Activated T-cell treated with anti-CD3 and anti-CD28 coated beads, Interleukin-2, amount 50 U/mL, for 1 hour (primary cell): ENCODE results near the gene OR51B2.
"Not testable (repeated sequence)": the region's sequence is repeated elsewhere in the genome, so short reads cannot be mapped to it uniquely, and the experiment has no call there.

Experiments used
- DNase-seq: peaks from one replicate; pipeline ENCODE4 v3.0.0-alpha.2; 2020

Gene OR51B2, protein sequence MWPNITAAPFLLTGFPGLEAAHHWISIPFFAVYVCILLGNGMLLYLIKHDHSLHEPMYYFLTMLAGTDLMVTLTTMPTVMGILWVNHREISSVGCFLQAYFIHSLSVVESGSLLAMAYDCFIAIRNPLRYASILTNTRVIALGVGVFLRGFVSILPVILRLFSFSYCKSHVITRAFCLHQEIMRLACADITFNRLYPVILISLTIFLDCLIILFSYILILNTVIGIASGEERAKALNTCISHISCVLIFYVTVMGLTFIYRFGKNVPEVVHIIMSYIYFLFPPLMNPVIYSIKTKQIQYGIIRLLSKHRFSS

DNA sequence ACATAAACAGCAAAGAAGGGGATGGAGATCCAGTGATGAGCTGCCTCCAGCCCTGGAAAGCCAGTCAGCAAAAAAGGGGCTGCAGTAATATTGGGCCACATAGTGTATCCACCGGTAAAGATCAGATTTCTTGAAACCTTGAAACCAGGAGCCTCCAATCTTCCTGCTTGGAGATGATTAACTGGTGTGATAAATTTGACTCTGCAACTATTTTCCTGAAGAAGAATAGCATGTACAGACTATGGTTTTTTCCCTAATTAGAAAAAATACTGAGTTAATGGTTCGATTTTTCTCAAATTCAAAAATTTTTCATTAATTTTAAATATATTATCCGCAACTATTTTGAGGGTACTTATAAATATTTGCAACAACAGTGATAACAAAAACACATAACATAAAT is at the start of gene OR51B2:
Gene OR51B2 (minus strand): TSS at position 101 of the 400 bp plus-strand sequence. CDS start 0 bp downstream, at position 101.
- DNase-seq = no peak

DNA sequence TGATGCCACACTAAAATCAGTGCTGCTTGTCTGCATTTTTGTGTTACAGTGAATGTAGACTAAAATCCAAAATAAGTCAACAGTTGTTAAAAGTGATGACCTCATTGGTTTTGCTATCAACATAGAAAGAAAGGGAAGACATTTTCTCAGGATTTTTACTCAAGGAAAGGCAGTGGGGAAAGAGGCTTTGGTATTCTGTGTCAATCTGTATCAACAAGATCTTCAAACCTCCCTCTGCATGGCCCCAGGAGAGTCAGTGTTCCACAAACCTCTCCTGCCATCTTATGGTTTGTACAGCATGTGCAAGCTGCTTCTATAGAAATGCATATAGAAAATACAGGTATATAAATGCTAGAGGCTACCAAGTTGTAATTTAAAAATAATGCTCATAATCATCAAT is 45.7 kb upstream of the OR51B2 start:
- no peak for DNase-seq

DNA sequence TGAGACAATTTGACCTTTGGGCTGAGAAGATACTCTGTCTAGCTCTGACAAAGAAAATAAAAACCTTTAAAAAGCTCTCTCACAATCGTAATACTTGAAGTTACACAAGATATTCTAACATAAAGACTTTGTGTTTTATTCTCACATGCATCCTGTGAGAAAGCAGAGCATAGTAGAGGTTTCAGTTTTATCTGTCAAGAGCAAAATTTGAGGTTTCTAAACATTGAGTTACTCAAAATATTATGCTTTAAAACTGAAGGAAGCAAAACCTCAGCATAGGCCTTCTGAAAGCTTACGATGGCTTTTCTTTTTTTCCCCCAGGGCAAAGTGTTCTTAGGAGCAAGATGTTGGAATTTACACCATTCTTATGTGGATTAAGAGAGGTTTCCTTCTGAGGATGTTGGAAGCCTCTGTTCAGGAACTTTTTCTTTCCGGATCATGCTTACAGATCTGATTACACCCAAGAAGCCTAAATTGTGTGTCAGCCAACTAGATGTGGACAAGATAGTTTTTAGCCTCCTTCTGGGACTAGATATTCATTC is 44.5 kb upstream of the OR51B2 start:
- DNase-seq = no peak

DNA sequence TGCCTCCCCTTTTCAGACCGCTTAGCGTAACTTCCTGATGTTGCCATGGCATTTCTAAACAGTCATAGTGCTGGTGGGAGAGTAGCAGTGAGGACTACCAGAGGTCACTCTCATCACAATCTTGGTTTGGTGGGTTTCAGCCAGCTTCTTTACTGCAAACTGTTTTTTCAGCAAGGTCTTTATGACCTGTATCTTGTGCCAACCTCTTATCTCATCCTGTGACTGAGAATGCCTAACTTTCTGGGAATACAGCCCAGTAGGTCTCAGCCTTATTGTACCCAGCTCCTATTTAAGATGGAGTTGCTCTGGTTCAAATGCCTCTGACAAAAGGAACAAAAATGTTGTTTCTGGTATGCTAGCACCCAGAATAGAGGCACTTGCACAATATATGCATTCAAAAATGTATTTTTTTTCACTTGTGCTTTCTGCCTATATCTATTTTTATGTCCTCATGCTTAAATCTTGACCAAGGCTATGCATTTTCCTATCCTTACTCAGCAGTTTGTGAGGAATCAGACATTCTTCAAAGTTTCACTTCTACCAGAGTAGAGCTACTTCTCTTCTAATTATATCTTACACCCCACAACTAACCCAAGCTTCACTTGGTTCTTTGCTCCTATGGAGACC is 43.5 kb upstream of the OR51B2 start:
- DNase-seq = no peak

DNA sequence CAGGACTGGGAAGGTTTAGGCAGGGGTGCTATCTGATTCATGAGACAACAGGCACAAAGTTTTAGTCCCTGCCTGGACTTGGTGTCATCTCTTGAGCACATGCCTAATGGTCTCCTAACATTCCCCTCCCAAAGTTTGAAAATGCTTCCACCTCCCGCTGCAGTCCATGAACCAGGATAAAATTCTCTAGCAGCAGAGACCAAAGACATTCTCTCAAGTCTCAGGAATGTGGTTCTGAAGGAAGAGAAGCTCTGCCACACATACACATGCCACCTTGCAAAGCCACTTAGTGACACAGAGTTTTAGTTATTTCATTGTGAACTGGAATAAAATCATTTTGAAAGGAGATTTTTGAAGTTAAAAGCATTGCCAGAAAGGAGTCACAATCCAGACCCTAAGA is 42.8 kb upstream of the OR51B2 start:
- no peak for DNase-seq

DNA sequence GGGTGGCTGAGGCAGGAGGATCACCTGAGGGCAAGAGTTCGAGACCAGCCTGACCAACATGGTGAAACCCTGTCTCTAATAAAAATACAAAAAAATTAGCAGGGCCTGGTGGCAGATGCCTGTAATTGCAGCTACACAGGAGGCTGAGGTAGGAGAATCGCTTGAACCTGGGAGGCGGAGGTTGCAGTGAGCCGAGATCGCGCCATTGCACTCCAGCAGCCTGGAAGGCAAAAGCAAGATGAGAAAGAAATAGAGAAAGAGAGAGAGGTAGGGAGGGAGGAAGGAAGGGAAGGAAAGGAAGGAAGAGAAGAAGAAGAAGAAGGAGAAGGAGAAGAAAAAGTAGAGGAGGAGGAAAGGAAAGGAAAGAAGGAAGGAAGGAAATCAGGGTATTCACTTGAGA is 42.3 kb upstream of the OR51B2 start:
- DNase-seq = not testable (repeated sequence)

DNA sequence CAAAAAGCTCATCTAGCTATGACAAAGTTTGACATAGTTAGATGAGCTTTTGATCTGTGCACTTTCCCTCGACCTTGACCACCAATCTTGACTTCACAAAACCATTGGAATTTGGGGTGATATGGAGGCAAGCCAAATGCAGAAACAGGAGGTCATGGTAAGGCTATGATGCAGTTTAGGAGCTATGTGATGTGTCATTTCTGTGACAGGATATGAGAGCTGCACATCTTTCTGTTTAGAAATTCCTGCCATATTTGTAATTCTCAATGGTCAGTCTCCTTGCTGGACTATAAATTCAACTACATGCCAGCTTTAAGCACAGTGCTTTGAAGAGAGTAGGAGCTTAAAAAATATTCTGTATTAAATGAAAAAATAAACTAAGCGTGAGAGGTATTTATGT is 40.1 kb upstream of the OR51B2 start:
- DNase-seq = no peak

DNA sequence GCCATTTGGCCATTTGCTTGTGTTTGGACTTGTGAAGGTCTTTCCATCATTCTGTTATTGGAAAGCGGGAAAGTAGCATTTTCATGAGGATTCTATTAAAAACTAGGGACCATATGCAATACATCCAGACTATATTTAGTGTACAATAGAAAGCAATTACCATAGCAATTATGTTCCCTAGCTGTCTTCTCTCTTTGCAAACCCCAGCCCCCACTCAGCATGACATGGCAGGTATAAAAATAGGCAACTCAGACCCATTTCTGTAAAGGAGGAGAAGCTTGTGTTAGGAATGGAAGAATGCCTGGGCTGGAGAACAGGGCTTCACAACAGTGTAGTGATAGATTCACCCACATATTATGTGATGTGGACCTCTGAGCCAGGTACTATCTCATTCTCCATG is 39.6 kb upstream of the OR51B2 start:
- DNase-seq = no peak

DNA sequence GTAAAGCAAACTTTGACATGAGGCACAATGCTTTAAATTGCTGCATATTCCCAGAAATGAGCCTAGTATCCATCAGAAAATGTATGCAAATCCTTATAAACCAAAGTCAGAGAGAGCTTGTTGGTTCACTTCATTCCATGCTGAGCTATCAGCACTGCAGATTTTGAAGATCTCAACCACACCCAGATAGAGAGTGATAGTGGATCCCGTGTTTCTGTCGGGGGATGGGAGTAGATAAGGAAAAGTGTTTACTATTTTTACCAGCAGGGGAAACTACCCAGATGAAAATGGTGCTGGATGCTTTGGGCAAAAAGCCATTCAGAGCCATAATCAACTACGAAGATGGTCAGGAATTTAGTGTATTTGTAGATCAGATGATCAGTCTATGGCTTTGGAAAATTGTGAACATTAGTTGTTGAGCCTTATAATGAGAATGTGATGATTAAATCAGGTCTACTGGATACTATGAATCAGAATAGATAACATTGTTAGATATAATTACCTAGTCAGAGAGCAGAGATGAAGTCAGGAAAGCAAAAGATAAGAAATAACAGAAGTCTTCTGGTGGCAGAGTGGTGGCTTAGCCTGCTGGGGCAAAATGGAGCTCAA is 38.0 kb upstream of the OR51B2 start:
- no peak for DNase-seq

DNA sequence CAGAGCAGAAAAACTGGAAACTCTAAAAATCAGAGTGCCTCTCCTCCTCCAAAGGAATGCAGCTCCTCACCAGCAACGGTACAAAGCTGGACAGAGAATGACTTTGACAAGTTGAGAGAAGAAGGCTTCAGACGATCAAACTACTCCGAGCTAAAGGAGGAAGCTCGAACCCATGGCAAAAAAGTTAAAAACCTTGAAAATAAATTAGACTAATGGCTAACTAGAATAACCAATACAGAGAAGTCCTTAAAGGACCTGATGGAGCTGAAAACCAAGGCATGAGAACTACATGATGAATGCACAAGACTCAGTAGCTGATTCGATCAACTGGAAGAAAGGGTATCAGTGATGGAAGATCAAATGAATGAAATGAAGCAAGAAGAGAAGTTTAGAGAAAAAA is 31.9 kb upstream of the OR51B2 start:
- DNase-seq = not testable (repeated sequence)

DNA sequence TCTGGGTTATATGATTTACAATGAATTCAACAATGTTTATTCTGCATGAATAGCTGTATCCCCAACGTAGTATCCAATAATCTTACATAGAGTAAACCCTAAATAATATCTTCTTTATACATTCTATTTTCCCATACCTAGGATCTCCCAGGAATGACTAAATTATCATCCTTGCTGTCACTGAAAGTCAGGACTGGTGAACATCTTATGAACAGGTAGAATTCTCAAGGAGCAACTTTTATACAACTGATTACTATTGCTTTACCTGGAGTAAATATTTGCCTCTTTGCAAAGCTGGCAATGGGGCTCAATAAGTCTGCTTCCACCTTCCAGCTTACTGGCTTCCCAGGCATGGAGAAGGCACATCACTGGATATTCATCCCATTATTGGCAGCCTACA is 27.1 kb upstream of the OR51B2 start, which contains the start of gene OR51B6:
Gene OR51B6 (plus strand): TSS at position 301 of the 400 bp plus-strand sequence. CDS start 0 bp downstream, at position 301.
- no peak for DNase-seq

DNA sequence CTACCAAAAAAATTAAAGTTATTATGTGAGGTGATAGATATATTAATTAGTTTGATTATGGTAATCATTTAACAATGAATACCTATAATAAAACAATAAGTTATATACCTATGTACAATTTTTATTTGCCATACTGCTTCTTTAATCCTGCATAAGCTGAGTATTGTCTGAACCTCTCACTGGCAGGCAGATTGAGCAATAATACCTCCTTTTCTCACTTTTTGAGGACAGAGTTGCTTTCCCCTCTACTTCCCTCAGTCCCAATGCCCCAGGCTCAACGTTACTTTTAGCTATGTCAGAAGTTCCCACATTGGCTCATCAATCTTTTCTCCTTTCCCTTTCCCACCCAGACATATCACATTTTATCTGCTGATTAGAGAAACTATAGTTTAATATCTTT is 25.5 kb upstream of the OR51B2 start:
- DNase-seq = no peak

DNA sequence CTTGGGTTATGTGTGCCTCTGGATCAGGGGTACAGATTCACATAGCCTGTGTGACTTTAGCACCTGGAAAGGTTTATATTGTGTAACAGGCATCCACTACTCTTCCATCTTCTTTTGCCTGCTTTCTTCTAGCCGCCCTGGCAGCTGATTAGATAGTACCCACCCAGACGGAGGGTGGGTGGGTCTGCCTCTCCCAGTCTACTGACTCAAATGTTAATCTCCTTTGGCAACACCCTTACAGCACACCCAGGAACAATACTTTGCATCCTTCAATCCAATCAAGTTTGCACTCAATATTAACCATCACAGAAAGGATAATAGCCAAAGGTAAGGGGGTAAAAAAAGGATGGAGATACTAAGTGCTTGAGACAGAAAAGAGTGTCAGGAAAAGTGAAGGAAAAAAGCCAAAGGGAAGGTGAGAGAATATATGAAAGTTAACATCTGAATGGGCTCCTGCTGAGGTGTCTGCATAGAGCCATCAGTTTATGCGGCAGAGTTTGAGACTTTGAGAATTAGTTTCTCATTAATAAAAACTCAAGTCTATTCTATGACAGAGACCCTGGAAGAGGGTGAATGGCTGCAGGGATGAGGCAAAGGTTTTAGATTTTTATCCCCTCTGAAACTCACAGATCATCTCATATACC is 24.6 kb upstream of the OR51B2 start:
- no peak for DNase-seq

DNA sequence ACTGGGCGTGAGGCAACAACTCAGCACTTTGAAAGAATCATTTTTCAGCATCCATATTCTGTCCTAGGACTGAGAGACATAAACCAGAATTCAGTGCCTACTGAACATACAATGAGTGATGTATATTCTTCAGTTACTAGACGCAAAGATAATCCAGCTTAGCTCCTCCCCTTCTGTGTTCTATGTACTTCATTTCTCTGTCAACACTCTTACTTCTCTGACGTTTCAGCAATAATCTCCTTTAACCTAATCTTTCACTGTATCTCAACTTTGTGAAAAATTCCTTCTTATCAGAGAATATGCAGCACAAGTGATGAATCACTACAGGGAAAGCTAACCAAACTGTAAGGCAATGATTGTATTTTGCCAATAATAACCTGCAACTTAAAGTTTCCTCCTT is 21.7 kb upstream of the OR51B2 start:
- no peak for DNase-seq

DNA sequence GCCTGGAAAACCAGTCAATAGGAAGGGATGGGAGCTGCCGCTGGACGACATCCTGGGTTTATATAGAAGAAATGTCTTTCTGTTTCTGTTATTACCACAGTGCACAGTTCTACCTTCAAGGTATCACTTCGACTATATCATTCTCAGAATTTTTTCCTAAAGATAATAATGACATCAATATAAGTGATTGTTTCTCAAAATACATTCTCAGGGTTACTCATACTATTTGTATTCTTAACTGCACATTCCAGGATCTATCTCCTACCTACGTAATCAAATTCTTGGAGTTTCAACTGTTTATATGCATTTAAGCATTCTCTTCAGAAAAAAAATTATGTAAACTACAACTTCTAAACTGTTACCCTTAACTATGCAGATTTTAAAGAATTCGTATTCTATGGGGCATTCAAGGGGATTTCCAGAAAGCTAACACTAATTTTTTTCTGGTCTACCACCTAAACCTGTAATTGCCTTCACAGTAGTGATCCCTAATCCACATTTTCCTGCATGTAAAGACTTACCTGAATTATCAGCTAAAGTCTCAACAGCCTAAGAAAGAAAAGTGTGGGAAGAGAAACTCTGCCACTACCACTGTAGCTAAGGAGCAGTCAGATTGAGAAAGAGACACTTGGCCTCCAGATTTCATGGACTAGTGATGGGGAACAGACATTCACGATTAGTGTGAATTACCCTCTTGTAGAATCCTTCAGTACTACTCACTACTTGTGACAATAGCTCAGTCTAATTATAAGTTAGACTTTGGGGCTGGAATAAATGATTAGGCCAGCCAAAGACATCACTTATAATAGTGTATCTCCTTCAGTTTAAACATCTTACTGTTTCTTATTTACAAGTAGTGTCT is 19.6 kb upstream of the OR51B2 start, which contains the start of gene OR51B5:
Gene OR51B5 (minus strand): TSS at position 51 of the 862 bp plus-strand sequence. CDS start 0 bp downstream, at position 51.
- no peak for DNase-seq

DNA sequence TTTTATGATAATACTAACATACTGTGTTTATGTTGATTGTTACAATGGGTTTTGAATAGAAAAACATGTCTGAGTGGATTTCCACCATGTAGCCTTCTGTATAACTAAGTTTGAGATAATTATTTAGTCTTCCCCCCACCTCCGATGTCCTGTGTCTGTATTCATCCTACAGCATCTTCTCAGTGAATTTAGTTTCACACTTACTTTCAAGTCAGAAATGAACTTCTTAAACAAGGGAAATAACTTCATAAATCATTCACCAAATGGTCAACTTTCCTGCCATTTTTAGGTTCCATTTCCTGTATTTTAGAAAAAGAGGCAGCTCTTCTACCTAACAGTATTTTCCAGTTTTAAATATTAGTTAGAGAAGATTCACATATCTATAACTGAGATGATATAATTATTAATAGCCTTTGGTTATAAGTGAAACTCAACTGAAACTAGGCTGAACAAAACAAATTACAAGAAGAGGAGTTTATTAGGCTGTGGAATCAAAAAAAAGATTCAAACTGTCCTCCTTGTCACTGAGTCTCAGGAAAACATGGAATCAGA is 15.8 kb upstream of the OR51B2 start:
- DNase-seq = no peak

DNA sequence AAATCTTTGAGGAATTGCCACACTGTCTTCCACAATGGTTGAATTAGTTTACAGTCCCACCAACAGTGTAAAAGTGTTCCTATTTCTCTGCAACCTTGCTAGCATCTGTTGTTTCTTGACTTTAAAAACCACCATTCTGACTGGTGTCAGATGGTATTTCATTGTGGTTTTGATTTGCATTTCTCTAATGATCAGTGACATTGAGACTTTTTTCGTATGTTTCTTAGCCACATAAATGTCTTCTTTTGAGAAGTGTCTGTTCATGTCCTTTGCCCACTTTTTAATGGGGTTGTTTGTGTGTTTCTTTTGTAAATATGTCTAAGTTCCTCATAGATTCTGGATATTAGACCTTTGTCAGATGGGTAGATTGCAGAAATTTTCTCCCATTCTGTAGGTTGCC is 13.2 kb upstream of the OR51B2 start:
- not testable (repeated sequence) for DNase-seq

DNA sequence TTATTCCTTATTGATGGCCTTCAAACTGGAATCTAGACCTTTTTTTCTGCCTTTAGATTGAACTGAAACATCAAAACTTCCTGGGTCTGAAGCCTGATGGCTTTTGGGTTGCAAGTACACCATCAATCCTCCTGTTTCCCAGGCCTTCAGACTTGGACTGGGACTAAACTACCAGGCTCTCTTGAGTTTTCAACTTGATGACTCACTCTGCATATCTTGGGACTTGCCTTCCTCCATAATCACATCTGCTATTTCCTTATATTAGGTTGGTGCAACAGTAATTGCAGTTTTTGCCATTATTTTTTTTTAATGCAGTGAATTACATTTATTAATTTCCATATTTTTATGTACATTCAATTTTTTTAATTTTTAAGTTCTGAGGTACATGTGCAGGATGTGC is 12.2 kb upstream of the OR51B2 start:
- DNase-seq = no peak

DNA sequence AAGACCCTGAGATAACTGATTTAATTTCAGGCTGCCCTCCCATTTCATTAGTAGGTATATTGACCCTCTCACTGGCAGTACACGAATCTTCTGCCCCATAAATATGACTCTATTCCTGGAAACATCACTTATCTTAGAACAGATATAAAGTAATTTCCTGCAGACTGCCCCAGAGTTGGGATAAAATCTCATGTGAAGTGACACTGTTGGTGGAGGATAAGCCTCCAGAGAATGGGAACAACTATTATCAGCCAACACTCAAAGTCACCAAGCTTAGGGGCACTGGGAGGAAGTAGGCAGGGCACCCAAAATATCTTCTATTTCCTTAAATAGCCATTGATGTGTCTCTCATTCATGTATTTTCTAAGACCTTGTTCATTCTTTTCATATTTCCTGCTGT is 11.1 kb upstream of the OR51B2 start:
- DNase-seq = no peak

DNA sequence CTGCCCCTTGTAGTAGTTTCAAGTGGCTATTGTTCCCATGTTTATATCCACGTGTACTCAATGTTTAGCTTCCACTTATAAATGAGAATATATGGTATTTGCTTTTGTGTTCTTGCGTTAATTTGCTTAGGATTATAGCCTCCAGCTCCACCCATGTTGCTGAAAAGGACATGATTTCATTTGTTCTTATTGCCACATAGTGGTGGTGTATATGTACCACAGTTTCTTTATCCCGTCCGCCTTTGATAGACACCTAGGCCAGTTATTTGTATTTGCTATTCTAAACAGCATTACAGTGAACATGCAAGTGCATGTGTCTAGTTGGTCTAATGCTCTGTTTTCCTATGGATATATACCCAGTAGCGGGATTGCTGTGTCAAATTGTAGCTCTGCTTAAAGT is 6.8 kb downstream of the OR51B2 start:
- no peak for DNase-seq

DNA sequence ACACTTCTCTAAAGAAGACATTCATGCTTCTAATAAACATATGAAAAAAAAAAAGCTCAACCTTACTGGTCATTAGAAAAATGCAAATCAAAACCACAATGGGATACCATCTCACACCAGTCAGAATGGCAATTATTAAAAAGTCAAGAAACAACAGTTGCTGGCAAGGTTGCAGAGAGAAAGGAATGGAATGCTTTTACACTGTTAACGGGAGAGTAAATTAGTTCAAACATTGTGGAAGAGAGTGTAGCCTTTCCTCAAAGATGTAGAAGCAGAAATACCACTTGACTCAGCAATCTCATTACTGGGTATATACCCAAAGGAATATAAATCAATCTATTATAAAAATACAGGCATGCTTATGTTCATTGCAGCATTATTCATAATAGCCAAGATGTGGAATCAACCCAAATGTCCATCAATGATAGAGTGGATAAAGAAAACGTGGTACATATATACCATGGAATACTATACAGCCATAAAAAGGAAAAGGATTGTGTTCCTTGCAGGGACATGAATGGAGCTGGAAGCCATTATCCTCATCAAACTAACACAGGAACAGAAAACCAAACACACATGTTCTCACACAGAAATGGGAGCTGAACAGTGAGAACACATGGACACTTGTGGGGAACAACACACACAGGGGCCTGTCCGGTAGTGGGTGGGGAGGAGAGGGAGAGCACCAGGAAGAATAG is 10.6 kb downstream of the OR51B2 start:
- DNase-seq = not testable (repeated sequence)
